ENCODE measurements around the gene CAMTA1.

The CAMTA1 gene

DNA sequence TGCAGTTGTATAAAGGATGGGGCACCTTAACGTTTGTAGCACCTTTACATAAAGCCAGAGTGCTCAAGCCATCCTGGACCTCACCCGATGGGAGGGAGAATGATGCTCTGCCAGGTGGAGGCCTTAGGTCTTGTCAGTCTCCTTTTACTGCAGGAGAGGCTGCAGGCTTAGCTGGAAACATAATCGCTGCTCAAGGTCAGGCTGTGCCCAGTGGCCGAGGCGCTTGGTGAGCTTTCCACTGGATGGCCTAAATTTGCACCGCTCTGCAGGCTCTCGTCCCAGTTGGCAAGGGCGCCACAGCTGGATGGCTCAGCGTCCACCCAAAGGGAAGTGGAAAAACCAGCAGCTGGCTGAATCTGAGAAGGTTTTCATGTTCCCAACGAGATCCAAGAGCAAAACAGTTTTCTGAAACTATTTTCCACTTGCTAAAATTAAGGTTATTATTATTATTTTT, 438.9 kb downstream of the CAMTA1 start:
- H3K4me3 ChIP-seq (ENCODE audit: low read depth, low read length): no peak overlapping the region
- H3K36me3 ChIP-seq (ENCODE audit: control insufficient read depth in 2 of 2, insufficient read depth in 1 of 2, low read length in 2 of 2): no peaks in the 10 kb centered on the region
- TF ChIP-seq, protein P1, sequence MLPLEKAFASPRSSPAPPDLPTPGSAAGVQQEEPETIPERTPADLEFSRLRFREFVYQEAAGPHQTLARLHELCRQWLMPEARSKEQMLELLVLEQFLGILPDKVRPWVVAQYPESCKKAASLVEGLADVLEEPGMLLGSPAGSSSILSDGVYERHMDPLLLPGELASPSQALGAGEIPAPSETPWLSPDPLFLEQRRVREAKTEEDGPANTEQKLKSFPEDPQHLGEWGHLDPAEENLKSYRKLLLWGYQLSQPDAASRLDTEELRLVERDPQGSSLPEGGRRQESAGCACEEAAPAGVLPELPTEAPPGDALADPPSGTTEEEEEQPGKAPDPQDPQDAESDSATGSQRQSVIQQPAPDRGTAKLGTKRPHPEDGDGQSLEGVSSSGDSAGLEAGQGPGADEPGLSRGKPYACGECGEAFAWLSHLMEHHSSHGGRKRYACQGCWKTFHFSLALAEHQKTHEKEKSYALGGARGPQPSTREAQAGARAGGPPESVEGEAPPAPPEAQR (tag by site-specific recombination; IDR thresholded peaks at IDR 0.05): no peak
- no peak for TF ChIP-seq KLF7 (tag by site-specific recombination; IDR thresholded peaks at IDR 0.05; ENCODE audit: borderline replicate concordance)
- TF ChIP-seq, protein P2, sequence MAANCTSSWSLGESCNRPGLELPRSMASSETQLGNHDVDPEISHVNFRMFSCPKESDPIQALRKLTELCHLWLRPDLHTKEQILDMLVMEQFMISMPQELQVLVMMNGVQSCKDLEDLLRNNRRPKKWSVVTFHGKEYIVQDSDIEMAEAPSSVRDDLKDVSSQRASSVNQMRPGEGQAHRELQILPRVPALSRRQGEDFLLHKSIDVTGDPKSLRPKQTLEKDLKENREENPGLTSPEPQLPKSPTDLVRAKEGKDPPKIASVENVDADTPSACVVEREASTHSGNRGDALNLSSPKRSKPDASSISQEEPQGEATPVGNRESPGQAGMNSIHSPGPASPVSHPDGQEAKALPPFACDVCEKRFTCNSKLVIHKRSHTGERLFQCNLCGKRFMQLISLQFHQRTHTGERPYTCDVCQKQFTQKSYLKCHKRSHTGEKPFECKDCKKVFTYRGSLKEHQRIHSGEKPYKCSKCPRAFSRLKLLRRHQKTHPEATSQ (tag by site-specific recombination; IDR thresholded peaks at IDR 0.05): no peak
- TF ChIP-seq ZNF660 (tag by site-specific recombination; IDR thresholded peaks at IDR 0.05): no peak
- TF ChIP-seq ZNF658 (tag by site-specific recombination; IDR thresholded peaks at IDR 0.05): no peak
- TF ChIP-seq ZNF37A (tag by site-specific recombination; IDR thresholded peaks at IDR 0.05): no peak
- TF ChIP-seq TCF7L2 (IDR thresholded peaks at IDR 0.05; ENCODE audit: borderline replicate concordance, low read depth, low read length): no peak
- no peak for TF ChIP-seq ZNF221 (tag by site-specific recombination; IDR thresholded peaks at IDR 0.05; ENCODE audit: borderline replicate concordance)
- TF ChIP-seq ZBTB7A (tag by site-specific recombination; IDR thresholded peaks at IDR 0.05; ENCODE audit: low read depth): no peak
- no peak for TF ChIP-seq ZNF202 (tag by site-specific recombination; IDR thresholded peaks at IDR 0.05; ENCODE audit: borderline replicate concordance)
- no peak for TF ChIP-seq BCL11A (tag by site-specific recombination; IDR thresholded peaks at IDR 0.05; ENCODE audit: low read depth)
- TF ChIP-seq ZNF549 (tag by site-specific recombination; IDR thresholded peaks at IDR 0.05): no peak
- TF ChIP-seq ZNF670 (tag by site-specific recombination; IDR thresholded peaks at IDR 0.05; ENCODE audit: low read depth): no peak
- no peak for TF ChIP-seq ZNF114 (tag by site-specific recombination; IDR thresholded peaks at IDR 0.05)
- POLR2A ChIA-PET: no interaction called here
- CTCF ChIA-PET: interaction anchor here (0.6 to 1.1 kb wide), 6 partner anchors 9 to 421 kb away, joined by 3 to 4 read pairs (median 3); no protein-coding TSS in a partner anchor
- no peaks in the 10 kb centered on the region for H3K4me1 ChIP-seq (ENCODE audit: control insufficient read depth, insufficient read depth, low read length)
- no peak overlapping the region for H3K27ac ChIP-seq (ENCODE audit: extremely low read depth, low read depth, low read length)
- H3K9me3 ChIP-seq (ENCODE audit: control insufficient read depth, insufficient read depth, low read depth, low read length): no peaks in the 10 kb centered on the region

DNA sequence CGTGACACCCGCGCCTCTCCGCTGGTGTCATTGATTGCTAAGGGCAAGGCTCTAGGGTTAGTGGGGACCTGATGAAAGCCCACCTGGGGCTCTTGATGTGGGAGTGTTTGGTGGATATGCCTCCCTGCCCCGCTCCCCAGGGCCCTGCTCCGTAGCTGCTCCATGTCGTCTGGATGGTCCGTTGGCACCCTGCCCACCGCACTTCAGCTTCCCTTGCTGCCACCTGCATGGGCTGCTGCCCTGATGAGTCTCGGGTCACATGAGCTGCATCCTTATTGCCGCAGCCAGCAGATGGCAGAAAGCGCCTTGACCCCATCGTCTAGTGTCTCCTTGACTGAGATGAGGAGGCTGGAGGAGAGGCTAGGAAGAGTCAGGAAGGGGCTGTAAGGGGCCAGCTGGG, 439.4 kb downstream of the CAMTA1 start:
- ChIA-PET CTCF (interaction anchor here (0.6 to 1.1 kb wide), 5 partner anchors 9 to 420 kb away, joined by 3 to 4 read pairs (median 3); no protein-coding TSS in a partner anchor), POLR2A (no interaction called here)
- no peaks in the 10 kb centered on the region for H3K4me1 ChIP-seq (ENCODE audit: control insufficient read depth, insufficient read depth, low read length)
- TF ChIP-seq ZNF114 (tag by site-specific recombination; IDR thresholded peaks at IDR 0.05) (no peak), ZNF830 (tag by site-specific recombination; IDR thresholded peaks at IDR 0.05; ENCODE audit: low read depth) (no peak), ZNF558 (tag by site-specific recombination; IDR thresholded peaks at IDR 0.05) (no peak), ZNF155 (tag by site-specific recombination; IDR thresholded peaks at IDR 0.05) (no peak), YY2 (tag by site-specific recombination; IDR thresholded peaks at IDR 0.05) (no peak), SCRT2 (tag by site-specific recombination; IDR thresholded peaks at IDR 0.05) (no peak), GLIS2 (tag by site-specific recombination; IDR thresholded peaks at IDR 0.05) (no peak), ZNF302 (tag by site-specific recombination; IDR thresholded peaks at IDR 0.05; ENCODE audit: low read depth) (no peak), KLF9 (tag by site-specific recombination; IDR thresholded peaks at IDR 0.05; ENCODE audit: low read depth) (no peak), ZBTB8A (tag by site-specific recombination; IDR thresholded peaks at IDR 0.05) (no peak), ZNF473 (tag by site-specific recombination; IDR thresholded peaks at IDR 0.05) (no peak), ZNF211 (tag by site-specific recombination; IDR thresholded peaks at IDR 0.05; ENCODE audit: low read depth) (no peak)
- TF ChIP-seq, protein P3, sequence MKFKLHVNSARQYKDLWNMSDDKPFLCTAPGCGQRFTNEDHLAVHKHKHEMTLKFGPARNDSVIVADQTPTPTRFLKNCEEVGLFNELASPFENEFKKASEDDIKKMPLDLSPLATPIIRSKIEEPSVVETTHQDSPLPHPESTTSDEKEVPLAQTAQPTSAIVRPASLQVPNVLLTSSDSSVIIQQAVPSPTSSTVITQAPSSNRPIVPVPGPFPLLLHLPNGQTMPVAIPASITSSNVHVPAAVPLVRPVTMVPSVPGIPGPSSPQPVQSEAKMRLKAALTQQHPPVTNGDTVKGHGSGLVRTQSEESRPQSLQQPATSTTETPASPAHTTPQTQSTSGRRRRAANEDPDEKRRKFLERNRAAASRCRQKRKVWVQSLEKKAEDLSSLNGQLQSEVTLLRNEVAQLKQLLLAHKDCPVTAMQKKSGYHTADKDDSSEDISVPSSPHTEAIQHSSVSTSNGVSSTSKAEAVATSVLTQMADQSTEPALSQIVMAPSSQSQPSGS (tag by site-specific recombination; IDR thresholded peaks at IDR 0.05; ENCODE audit: low read depth): no peak
- TF ChIP-seq, protein P4, sequence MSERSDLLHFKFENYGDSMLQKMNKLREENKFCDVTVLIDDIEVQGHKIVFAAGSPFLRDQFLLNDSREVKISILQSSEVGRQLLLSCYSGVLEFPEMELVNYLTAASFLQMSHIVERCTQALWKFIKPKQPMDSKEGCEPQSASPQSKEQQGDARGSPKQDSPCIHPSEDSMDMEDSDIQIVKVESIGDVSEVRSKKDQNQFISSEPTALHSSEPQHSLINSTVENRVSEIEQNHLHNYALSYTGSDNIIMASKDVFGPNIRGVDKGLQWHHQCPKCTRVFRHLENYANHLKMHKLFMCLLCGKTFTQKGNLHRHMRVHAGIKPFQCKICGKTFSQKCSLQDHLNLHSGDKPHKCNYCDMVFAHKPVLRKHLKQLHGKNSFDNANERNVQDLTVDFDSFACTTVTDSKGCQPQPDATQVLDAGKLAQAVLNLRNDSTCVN (tag by site-specific recombination; optimal IDR thresholded peaks at IDR 0.05): no peak
- TF ChIP-seq, protein P5, sequence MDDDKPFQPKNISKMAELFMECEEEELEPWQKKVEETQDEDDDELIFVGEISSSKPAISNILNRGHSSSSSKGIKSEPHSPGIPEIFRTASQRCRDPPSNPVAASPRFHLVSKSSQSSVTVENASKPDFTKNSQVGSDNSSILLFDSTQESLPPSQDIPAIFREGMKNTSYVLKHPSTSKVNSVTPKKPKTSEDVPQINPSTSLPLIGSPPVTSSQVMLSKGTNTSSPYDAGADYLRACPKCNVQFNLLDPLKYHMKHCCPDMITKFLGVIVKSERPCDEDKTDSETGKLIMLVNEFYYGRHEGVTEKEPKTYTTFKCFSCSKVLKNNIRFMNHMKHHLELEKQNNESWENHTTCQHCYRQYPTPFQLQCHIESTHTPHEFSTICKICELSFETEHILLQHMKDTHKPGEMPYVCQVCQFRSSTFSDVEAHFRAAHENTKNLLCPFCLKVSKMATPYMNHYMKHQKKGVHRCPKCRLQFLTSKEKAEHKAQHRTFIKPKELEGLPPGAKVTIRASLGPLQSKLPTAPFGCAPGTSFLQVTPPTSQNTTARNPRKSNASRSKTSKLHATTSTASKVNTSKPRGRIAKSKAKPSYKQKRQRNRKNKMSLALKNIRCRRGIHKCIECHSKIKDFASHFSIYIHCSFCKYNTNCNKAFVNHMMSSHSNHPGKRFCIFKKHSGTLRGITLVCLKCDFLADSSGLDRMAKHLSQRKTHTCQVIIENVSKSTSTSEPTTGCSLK (tag by site-specific recombination; IDR thresholded peaks at IDR 0.05): no peak

More for the DNA sequence above, 439.4 kb downstream of the CAMTA1 start:
- H3K4me3 ChIP-seq (ENCODE audit: low read depth, low read length): no peak overlapping the region
- H3K27ac ChIP-seq (ENCODE audit: extremely low read depth, low read depth, low read length): no peak overlapping the region
- H3K36me3 ChIP-seq (ENCODE audit: control insufficient read depth in 2 of 2, insufficient read depth in 1 of 2, low read length in 2 of 2): no peaks in the 10 kb centered on the region
- H3K9me3 ChIP-seq (ENCODE audit: control insufficient read depth, insufficient read depth, low read depth, low read length): no peaks in the 10 kb centered on the region

Measured in HEK293 (cell line).